CD4-positive, alpha-beta T cell treated with Interleukin-2 at 100 ng/mL for 4 hours (primary cell): ENCODE data around the gene KL.

Source experiments
- DNase-seq: peaks from one replicate; pipeline ENCODE4 v3.0.0-alpha.2; 2020; ENCODE audit warnings: low spot score

Gene KL

DNA sequence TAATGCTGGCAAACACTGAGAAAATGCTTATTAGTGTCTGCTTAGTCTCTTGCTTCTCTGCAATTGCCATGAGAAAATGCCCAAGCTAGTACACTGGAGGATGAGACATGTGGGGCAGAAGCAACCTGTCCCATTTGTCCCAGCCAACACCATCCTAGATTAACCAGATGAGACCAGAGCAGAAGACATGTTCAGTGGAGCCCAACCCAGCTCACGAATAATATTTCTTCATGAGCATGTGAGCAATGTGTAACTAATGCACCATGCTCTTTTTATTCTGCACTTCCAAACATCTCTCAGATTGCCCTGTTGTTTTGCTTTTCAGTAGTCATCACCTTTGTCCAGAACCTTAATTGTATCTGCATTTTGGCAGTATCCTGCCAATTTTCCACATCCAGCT is 21.4 kb downstream of the KL start:
- no peak for DNase-seq

DNA sequence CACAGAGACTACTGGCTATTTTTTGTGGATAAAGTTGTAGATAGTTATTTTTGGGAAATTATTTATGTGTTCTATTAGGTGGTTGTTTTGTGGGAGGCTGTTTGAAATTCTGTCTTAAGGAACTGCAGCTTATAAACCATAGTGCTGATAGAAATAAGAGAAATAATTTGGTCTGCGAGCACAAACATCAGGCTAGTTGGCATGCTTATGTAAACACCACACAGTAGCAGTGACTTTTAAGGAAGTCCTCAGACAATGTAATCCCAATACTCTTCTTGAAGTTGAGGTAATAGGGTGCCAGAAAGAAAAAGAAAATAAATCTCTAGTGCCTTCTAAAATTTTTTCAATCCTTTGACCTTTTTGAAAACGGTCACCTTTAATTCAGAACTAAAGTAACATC is 23.9 kb downstream of the KL start:
- DNase-seq: no peak

- DNase-seq: no peak
These were observed 29.8 kb downstream of the KL start for GRCh38 chr13:33045851-33046592.

GRCh38 chr13:33050161-33050560 is 33.9 kb downstream of the KL start:
- DNase-seq: no peak

DNA sequence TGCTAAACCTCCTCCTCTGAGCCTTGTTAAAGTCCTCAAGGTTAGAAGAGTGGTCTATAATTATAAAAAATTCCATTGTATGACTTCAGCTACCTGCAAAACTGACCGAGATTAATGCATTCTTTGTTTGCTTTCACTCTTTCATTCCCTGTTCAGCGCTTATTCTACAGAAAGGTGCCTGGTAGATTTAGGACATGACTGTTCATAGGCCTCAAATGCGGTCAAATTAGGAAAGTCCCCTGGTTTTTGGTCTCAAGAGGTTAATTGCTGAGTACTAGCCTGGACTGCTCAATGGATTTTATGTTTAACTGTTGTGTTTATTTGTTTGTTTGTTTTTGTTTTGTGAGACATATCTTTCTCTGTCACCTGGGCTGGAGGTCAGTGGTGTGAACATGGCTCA is 35.4 kb downstream of the KL start:
- DNase-seq: no peak

DNA sequence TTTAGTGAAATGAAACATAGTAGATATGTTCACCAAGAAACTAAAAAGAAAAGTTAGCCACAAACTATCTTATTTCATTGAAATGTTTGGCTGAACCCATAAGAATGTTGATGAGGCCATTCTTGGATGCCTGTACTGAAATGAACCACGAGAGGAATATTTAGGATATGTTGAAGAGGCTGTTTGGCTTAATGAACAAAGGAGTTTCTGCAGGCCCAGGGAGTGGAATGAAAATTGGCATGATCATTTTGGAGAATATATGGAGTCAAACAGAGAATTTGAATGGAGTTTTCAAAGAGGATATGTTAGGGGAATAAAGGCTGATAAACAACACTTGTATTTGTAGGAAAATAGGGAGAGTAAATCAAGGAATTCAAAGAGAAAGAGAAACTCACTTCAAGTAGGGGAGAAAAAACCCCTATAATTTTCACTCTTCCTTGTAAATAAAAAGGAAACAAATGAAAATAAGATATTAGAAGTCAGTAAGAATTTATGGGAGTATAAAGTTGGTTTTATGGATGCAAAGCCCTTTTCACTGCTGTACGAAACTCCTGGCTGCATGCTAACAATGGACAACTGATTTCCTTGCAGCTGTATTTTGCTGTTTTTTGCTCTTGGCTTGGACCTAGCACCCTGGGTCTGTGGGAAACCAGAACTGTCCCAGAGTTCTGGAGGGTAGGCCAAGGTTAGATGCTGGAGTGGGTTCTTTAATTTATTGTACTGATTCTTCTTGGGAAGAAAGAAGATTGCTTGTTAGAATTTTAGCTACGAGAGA is 36.5 kb downstream of the KL start:
- no peak for DNase-seq

GRCh38 chr13:33053397-33054066 is 37.3 kb downstream of the KL start:
- no peak for DNase-seq

DNA sequence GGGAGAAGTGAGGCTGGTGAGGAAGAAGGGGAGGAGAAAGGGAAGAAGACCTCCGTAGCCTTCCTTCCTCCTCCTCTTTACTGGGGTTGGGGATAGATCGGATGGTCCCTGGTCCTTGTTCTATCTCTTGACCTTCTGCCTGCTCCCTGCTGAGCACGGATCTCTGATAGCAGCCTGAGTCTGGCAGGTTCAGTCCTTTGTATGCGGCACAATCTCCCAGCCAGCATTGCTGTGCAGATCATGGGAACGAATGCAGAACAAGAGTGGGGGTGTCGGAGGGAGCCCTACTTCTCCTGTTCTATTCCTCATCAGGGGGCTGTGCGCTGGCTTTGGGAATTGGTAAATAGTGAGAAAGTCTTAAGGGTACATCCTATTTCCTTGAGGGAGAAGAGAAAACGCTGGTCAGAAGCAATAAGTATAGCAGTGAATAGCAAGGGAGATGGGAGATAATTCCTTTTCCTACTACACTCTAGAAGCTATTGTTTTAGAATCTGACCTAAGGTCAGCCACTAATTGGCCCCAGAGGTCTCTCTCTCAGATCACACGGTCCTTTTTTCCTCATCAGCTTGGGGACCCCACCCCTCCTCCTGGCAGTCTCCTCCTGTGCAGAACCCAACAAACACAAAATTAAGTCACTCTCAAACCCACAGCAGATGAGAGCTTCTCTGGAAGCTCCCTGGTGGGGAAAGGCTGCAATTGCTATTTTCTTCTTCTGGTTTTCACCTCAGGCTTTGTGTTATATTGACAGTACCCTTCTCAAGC is 41.0 kb downstream of the KL start:
- no peak for DNase-seq

DNA sequence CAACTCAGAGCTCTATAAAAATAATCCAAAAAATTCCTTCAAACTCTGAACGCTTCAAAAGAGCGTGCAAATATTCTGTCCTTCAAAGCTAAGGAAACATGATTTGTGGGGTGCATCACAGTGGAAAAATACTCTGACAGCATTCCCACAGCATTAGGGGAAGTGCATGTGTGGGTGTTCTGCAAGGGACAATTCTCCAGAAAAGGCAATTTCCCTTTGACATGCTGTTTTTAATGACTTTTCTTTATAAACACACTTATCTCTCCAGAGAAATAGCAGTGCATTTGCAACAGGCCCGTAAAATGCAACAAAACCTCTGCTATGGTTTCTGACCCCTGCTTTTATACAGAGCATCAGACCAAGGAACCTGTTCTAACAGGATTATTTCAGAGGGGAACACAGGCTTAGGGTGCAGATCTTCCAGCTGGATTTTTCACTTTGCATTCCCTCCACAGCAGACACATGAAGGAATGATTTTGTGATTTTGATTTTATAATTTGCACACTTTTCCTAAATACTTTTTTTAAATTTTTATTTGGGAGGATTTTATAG is 42.6 kb downstream of the KL start:
- DNase-seq: no peak

GRCh38 chr13:33060815-33061214 is 44.6 kb downstream of the KL start:
- no peak for DNase-seq

DNA sequence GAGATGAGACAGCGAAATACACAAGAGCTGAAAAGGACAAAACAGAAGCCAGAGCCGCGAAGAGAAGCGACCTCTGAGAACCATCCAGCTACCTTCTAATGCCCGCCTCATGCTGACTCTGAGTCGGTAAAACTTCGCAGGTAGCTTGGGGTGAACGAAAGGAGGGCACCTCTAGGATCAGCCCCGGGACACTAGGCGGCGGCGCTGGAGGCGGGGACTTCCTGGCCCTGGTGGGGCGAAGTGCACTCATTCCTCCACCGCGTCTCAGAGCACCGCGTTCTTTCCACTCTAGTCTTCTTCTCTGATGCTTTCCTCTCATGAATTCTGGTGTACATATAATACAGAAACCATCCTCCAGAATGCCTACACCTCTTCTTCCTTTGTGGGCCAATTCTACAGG is 50.1 kb downstream of the KL start:
- DNase-seq: no peak

DNA sequence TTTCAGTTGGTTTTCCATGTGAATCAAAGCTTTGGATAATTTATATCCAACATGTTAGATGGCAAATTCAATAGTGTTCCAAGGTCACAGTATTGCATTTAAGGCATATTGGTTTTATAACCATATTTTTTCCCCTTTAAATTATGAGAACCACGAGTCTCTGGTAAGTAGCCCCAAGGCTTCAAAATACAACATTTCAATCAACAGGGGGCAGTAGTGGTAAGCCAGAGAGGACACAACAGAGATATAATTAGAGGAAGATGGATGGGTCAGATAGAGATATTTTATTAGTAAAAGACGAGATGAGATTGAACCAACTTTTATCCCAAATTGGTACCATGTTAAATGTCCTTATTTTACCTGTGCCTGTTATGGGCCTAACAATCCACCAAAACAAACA is 53.1 kb downstream of the KL start:
- no peak for DNase-seq

- DNase-seq: no peak
These were observed 54.5 kb downstream of the KL start for GRCh38 chr13:33070713-33071112.

GRCh38 chr13:33072282-33072681 is 56.1 kb downstream of the KL start:
- no peak for DNase-seq

- DNase-seq: no peak
These were observed 56.5 kb downstream of the KL start for GRCh38 chr13:33072759-33073158.

DNA sequence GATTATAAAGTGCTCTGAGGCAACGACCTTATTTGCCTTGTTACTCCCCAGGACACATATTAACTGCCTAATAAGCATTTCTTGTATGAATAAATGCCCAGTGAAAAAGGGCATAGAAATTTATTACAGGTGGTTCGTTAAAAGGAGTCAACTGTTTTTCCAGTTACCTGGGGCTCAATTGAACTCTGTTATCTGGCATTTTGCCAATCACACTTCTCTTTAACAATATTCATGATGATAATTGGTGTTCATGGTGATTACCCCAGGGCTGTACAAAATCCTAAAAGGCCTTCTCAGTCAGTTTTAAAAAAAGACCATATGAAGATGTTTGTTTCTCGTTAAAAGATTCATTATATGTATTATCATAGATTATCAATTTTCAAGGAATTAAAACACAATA is 57.1 kb downstream of the KL start:
- no peak for DNase-seq

DNA sequence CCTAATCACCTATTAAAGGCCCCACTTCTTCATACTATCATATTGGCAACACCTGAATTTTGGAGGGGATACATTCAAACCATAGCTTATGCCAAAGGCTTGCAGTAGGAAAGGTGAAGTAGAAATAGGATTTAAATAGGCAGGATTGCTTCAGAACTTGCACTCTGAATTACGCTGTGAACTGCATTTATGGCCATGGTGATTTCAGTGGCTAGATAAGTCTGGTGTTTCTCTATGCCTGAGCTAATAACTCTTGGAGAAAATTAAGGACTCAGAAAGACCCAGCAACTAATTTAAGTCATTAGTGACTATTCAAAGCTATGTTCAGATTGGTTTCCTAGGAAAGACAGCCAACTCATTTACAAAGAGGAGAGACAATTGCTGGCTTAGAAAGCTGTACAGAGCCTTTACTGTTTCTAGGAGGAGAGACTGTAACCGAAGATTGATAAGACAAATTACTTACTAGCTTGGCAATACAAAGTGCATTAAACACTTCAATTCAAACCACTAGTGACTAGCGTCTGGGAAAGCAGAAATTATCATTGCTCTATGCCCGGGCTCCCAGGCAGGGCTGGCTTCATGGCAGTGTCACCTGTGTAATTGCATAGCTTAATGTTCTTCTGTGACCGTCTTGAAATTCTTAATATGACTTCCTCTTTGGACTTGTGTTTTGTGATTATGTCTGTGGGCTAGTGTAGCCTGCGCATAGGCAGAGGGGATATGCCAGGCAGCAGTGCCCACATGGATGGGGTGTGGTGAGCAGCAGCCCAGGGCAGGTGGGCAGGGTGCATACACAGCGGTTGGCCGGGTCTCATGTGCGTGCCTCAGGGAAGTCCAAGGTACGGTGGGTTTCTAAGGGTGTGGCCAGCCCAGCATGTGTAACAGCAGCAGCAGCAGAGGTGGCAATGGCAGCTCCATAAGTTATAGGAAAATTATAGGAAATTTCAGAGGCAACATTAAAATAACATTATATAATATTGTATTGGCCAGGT is 60.1 kb downstream of the KL start:
- DNase-seq: no peak

GRCh38 chr13:33078263-33078662 is 62.0 kb downstream of the KL start:
- DNase-seq: no peak

DNA sequence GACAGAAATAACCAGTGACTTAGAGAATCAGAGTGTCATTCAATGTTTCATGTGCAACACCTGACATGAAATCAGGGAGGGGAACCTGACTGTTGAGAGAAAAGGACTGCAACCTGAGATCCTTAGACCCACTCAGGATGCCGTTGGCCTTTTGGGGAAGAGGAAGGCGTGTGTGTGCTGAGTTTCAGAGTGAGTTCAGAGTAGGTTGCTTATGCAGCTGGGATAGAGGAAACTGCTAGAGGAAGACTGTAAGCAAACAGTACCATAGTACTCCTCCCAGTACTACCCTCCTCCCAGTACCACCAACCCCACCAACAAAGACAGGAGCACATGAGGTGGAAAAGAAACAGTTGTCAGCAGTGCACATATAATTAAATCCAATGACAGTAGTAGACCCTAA is 63.7 kb downstream of the KL start:
- no peak for DNase-seq

GRCh38 chr13:33080972-33081590 is 64.9 kb downstream of the KL start:
- DNase-seq: no peak
